Liver (tissue), 9 donors: ENCODE measurements around the gene SOX6. TPM values are rescaled to one million over a fixed set of nuclear protein-coding genes. Genes with fewer than 3 reads are reported as not detected.

Experiments used
- DNase-seq: peaks from one replicate; pipeline ENCODE4 v3.0.0-alpha.2; 2017; ENCODE audit warnings: low spot score
- H3K27ac ChIP-seq, 2 donors: one replicate each; pipeline ENCODE4 v1.7.0; 2013; ENCODE audit warnings: inconsistent platforms in 2 of 2, low read length in 2 of 2, control low read depth in 1 of 2, low read depth in 1 of 2, mild to moderate bottlenecking in 1 of 2
- H3K27me3 ChIP-seq, 4 donors: one replicate each; pipeline versions ENCODE4 v1.6.1 to v1.7.0; 2013; ENCODE audit warnings: low read length in 3 of 4, inconsistent platforms in 1 of 4, mild to moderate bottlenecking in 1 of 4, moderate library complexity in 1 of 4; ENCODE audit not compliant: control insufficient read depth in 4 of 4, insufficient read depth in 4 of 4
- H3K36me3 ChIP-seq, 4 donors: one replicate each; pipeline versions ENCODE4 v1.6.1 to v1.7.0; 2013; ENCODE audit warnings: low read length in 3 of 4, mild to moderate bottlenecking in 3 of 4, low read depth in 1 of 4, moderate library complexity in 1 of 4; ENCODE audit not compliant: control insufficient read depth in 4 of 4, insufficient read depth in 3 of 4
- H3K4me1 ChIP-seq, 4 donors: one replicate each; pipeline versions ENCODE4 v1.6.1 to v1.7.0; 2013; ENCODE audit warnings: low read length in 3 of 4, mild to moderate bottlenecking in 3 of 4, moderate library complexity in 1 of 4; ENCODE audit not compliant: control insufficient read depth in 4 of 4, insufficient read depth in 4 of 4
- H3K4me3 ChIP-seq, 3 donors: one replicate each; pipeline versions ENCODE4 v1.6.1 to v1.7.0; 2013; ENCODE audit warnings: low read length in 3 of 3, control low read depth in 1 of 3, low read depth in 1 of 3, mild to moderate bottlenecking in 1 of 3
- H3K9ac ChIP-seq, 2 donors: one replicate each; pipeline ENCODE4 v1.7.0; 2013; ENCODE audit warnings: low read length in 2 of 2, mild to moderate bottlenecking in 2 of 2, moderate library complexity in 2 of 2, control low read depth in 1 of 2, low read depth in 1 of 2
- H3K9me3 ChIP-seq, 4 donors: one replicate each; pipeline versions ENCODE4 v1.6.1 to v1.7.0; 2013; ENCODE audit warnings: low read length in 3 of 4; ENCODE audit not compliant: control insufficient read depth in 4 of 4
- FOXA1 ChIP-seq: IDR thresholded peaks from 2 replicates; pipeline ENCODE4 v1.6.1; 2016; ENCODE audit warnings: antibody characterized with exemption
- FOXA2 ChIP-seq: IDR thresholded peaks from 2 replicates; pipeline ENCODE4 v1.6.1; 2016; ENCODE audit warnings: antibody characterized with exemption
- HNF4A ChIP-seq, 2 donors: conservative IDR thresholded peaks; 2 replicates each; pipeline ENCODE4 v1.6.1; 2016; ENCODE audit warnings: antibody characterized with exemption in 2 of 2, mild to moderate bottlenecking in 2 of 2
- HNF4G ChIP-seq: IDR thresholded peaks from 2 replicates; pipeline ENCODE4 v1.6.1; 2016; ENCODE audit warnings: antibody characterized with exemption
- JUND ChIP-seq, 2 donors: IDR thresholded peaks; 2 replicates each; pipeline ENCODE4 v1.6.1; 2016; ENCODE audit warnings: antibody characterized with exemption in 2 of 2
- NR2F2 ChIP-seq: IDR thresholded peaks from 2 replicates; pipeline ENCODE4 v1.6.1; 2016; ENCODE audit warnings: antibody characterized with exemption
- RAD21 ChIP-seq, 2 donors: IDR thresholded peaks; 2 replicates each; pipeline ENCODE4 v1.6.1; 2016; ENCODE audit warnings: antibody characterized with exemption in 2 of 2, mild to moderate bottlenecking in 2 of 2
- RXRA ChIP-seq, 2 donors: IDR thresholded peaks; 2 replicates each; pipeline ENCODE4 v1.6.1; 2017 to 2018; ENCODE audit warnings: antibody characterized with exemption in 2 of 2, mild to moderate bottlenecking in 1 of 2
- WGBS: extraction: QIAGEN DNeasy Blood & Tissue Kit; methylation state at CpG from one replicate; pipeline ENCODE4 v1.1.7; 2013; 5-methylcytosine and 5-hydroxymethylcytosine counted together
- polyA plus RNA-seq, 2 donors: library from polyadenylated mRNA; stranded (reverse) in 1 of 2; unstranded in 1 of 2; fragments of 200-250 nt in 1 of 2; fragments of >200 nt in 1 of 2; fragmentation: Nextera tagmentation in 1 of 2; extraction: Ambion mirVana in 1 of 2; gene quantifications; one replicate each; pipeline versions ENCODE4 v1.2.1 to v1.2.3, GENCODE V29; 2013 to 2015
- total RNA-seq, 2 donors: library from RNA; depleted of rRNA; stranded (reverse); fragments of >200 nt; gene quantifications; one replicate each; pipeline ENCODE4 v1.2.3, GENCODE V29; 2014
- TF ChIP-seq, protein P1 (sequence below): fragments of 150-350 bp; IDR thresholded peaks from 2 replicates; pipeline ENCODE4 v1.5.1; 2017; ENCODE audit warnings: improper control_type of control experiment, low read depth, low read length; ENCODE audit not compliant: missing input control
- TF ChIP-seq, protein P2 (sequence below): IDR thresholded peaks from 2 replicates; pipeline ENCODE4 v1.6.1; 2016; ENCODE audit warnings: antibody characterized with exemption
- TF ChIP-seq, protein P3 (sequence below): IDR thresholded peaks from 2 replicates; pipeline ENCODE4 v1.6.1; 2016; ENCODE audit warnings: antibody characterized with exemption
- TF ChIP-seq, protein P4 (sequence below): IDR thresholded peaks from 2 replicates; pipeline ENCODE4 v1.6.1; 2016; ENCODE audit warnings: antibody characterized with exemption
- donor health status: healthy.
- donor health status: healthy.
- donor health status: healthy.
- donor health status: healthy.
- donor health status: healthy.

SOX6 gene
- total and polyA plus RNA-seq, 4 donors, result 2.4 to 111 (median 14.8) TPM

DNA sequence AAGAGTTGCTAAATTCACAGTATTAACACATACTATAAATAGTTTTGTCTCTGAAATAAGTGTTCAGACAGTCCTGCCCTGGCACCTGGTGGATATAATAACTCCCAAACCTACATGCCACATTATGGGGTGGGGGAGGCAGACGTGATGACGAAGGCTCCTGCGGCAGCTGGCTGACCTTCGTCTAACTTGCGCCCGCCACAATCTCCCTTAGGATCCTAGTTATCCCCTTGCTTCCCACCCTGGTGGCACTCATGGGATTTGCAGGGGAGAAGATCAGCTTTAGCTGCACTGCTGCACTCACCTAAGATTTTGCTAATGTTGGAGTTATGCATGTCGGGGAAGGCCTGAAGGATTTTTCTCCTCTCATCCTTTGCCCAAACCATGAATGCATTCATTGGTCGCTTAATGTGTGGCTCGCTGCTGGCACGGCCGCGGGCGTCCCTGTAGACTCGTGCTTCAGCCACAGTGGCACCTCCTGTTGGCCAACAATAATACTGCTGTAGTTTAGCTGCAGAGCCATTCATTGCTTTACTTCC, 367.6 kb downstream of the SOX6 start:
- WGBS, result 89% methylated on average over 14 of the region's 14 CpGs
- Histone ChIP-seq H3K9ac (no peak overlapping the region), H3K4me1 (peaks cover 0 to 3% (median 0%) of the 10 kb centered on the region in 4 donors), H3K27me3 (no peaks in the 10 kb centered on the region), H3K4me3 (no peak overlapping the region), H3K9me3 (no peaks in the 10 kb centered on the region), H3K27ac (no peak overlapping the region), H3K36me3 (peaks cover 0 to 8% (median 0%) of the 10 kb centered on the region in 4 donors)
- no peak for DNase-seq
- no peak for TF ChIP-seq FOXA2
- TF ChIP-seq, protein P1, sequence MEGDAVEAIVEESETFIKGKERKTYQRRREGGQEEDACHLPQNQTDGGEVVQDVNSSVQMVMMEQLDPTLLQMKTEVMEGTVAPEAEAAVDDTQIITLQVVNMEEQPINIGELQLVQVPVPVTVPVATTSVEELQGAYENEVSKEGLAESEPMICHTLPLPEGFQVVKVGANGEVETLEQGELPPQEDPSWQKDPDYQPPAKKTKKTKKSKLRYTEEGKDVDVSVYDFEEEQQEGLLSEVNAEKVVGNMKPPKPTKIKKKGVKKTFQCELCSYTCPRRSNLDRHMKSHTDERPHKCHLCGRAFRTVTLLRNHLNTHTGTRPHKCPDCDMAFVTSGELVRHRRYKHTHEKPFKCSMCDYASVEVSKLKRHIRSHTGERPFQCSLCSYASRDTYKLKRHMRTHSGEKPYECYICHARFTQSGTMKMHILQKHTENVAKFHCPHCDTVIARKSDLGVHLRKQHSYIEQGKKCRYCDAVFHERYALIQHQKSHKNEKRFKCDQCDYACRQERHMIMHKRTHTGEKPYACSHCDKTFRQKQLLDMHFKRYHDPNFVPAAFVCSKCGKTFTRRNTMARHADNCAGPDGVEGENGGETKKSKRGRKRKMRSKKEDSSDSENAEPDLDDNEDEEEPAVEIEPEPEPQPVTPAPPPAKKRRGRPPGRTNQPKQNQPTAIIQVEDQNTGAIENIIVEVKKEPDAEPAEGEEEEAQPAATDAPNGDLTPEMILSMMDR, result peak; percentile 21
- TF ChIP-seq HNF4G, result no peak
- TF ChIP-seq HNF4A (conservative IDR thresholded peaks at IDR 0.05), result no peak
- peak; percentile 34 to 72 for TF ChIP-seq RAD21 (IDR thresholded peaks at IDR 0.05)
- no peak for TF ChIP-seq RXRA (IDR thresholded peaks at IDR 0.05)

DNA sequence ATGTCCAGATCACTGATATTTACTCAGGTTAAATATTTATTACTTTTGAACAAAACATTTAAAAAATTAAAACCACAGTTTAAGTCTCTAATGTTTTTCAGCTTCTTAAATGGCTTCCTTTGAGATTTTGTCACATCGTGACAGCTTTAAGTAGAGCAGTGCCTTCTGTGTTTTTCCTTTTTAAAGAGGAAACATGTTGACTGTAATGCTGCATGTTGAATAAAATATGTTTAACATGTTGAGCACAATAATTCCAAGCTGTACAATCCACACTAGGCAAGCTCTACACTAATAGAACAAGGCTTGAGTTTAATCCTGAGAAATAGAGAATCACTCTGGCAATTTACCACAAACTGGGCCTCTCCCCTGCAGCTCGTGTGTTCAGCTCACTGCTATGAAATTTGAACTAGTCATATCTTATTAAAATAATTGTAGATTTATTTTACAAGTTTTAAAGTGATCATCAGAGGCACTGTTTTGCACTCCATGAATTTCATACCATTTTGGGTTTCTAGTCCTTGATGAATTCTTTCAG, 368.3 kb downstream of the SOX6 start:
- Histone ChIP-seq H3K4me3 (no peak overlapping the region), H3K36me3 (peaks cover 0 to 8% (median 0%) of the 10 kb centered on the region in 4 donors), H3K27me3 (no peaks in the 10 kb centered on the region), H3K9ac (no peak overlapping the region), H3K4me1 (peaks cover 0 to 3% (median 0%) of the 10 kb centered on the region in 4 donors), H3K9me3 (no peaks in the 10 kb centered on the region), H3K27ac (no peak overlapping the region)
- 61% methylated on average over 2 of the region's 2 CpGs for WGBS
- TF ChIP-seq HNF4G (no peak), JUND (IDR thresholded peaks at IDR 0.05) (no peak), NR2F2 (no peak), RAD21 (IDR thresholded peaks at IDR 0.05) (no peak), FOXA2 (no peak), FOXA1 (no peak)
- TF ChIP-seq, protein P2, sequence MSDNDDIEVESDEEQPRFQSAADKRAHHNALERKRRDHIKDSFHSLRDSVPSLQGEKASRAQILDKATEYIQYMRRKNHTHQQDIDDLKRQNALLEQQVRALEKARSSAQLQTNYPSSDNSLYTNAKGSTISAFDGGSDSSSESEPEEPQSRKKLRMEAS, result no peak
- TF ChIP-seq, protein P1, result no peak
- TF ChIP-seq, protein P3, sequence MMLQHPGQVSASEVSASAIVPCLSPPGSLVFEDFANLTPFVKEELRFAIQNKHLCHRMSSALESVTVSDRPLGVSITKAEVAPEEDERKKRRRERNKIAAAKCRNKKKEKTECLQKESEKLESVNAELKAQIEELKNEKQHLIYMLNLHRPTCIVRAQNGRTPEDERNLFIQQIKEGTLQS, result no peak
- no peak for DNase-seq

DNA sequence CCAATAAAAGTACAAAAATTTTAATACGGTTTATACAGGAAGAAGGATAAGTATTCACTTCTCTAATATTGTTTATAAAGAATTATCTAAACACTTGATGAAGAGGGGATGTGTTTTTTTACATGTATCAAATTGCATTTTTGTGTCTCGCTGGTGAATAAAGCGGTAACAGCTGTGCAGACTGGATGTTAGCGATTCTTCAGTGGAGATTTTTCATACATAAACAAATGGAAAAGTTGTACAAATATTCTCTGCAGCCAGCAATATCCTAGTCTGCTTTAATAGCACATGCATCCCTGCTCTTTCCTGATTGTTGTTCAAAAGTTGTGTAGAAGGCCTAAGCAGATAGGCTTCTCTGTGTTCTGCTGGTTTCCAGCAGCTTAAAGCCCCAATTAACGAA, 369.3 kb downstream of the SOX6 start:
- TF ChIP-seq, protein P1, result no peak
- TF ChIP-seq, protein P2, result no peak
- TF ChIP-seq, protein P4, sequence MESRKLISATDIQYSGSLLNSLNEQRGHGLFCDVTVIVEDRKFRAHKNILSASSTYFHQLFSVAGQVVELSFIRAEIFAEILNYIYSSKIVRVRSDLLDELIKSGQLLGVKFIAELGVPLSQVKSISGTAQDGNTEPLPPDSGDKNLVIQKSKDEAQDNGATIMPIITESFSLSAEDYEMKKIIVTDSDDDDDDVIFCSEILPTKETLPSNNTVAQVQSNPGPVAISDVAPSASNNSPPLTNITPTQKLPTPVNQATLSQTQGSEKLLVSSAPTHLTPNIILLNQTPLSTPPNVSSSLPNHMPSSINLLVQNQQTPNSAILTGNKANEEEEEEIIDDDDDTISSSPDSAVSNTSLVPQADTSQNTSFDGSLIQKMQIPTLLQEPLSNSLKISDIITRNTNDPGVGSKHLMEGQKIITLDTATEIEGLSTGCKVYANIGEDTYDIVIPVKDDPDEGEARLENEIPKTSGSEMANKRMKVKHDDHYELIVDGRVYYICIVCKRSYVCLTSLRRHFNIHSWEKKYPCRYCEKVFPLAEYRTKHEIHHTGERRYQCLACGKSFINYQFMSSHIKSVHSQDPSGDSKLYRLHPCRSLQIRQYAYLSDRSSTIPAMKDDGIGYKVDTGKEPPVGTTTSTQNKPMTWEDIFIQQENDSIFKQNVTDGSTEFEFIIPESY, result no peak
- Histone ChIP-seq H3K9ac (no peak overlapping the region), H3K4me1 (peaks cover 0 to 3% (median 0%) of the 10 kb centered on the region in 4 donors), H3K27ac (no peak overlapping the region), H3K36me3 (peaks cover 0 to 8% (median 0%) of the 10 kb centered on the region in 4 donors), H3K4me3 (no peak overlapping the region), H3K9me3 (no peaks in the 10 kb centered on the region), H3K27me3 (no peaks in the 10 kb centered on the region)
- DNase-seq, result no peak
- WGBS, result 81% methylated on average over 5 of the region's 5 CpGs
